ENCODE data around the gene FAAP20. TPM values are rescaled to one million over a fixed set of nuclear protein-coding genes. Genes with fewer than 3 reads are reported as not detected.

Gene FAAP20
- total and polyA plus RNA-seq, 2 experiments from 2014 or later = 79.1 to 167 TPM

- Mint-ChIP-seq H3K27me3 (ENCODE audit: insufficient read depth, low read depth, poor library complexity) (peaks cover 8% of the 10 kb centered on the region), H3K36me3 (ENCODE audit: low read depth) (no peaks in the 10 kb centered on the region), H3K4me3 (peak overlapping the region; percentile 53; the same call in 1 of the 3 replicates), H3K27ac (peak overlapping the region; percentile 84), H3K4me1 (peaks cover 13% of the 10 kb centered on the region), H3K9me3 (no peaks in the 10 kb centered on the region)
- peak overlapping the region; percentile 62 for H3K4me3 ChIP-seq
- no peaks in the 10 kb centered on the region for H3K79me2 ChIP-seq (replicated peaks; ENCODE audit: insufficient read depth)
- 0 out of 2 replicates have a peak overlapping the region, but pooled peaks have one; percentile 43 for H2AFZ ChIP-seq
- peaks cover 11% of the 10 kb centered on the region; the same call in 1 of the 2 replicates for H3F3A ChIP-seq (replicated peaks; ENCODE audit: low read depth)
- DNase-seq (ENCODE audit: low spot score) (no peak), ATAC-seq (peak; percentile 45)
- peak overlapping the region; percentile 83 for H3K4me2 ChIP-seq
- H4K20me1 ChIP-seq (replicated peaks; ENCODE audit: insufficient read depth) = no peaks in the 10 kb centered on the region
- peak overlapping the region; percentile 94 for H3K27ac ChIP-seq (ENCODE audit: low read depth)
- no peaks in the 10 kb centered on the region for H3K36me3 ChIP-seq (ENCODE audit: insufficient read depth)
- H3K27me3 ChIP-seq (ENCODE audit: insufficient read depth) = no peaks in the 10 kb centered on the region
- TF ChIP-seq EZH2 (IDR thresholded peaks at IDR 0.05; ENCODE audit: low read depth, unreplicated experiment) = no peak
- no peak for TF ChIP-seq JUNB (IDR thresholded peaks at IDR 0.05; ENCODE audit: unreplicated experiment)
- no peak for TF ChIP-seq EZH2phosphoT487 (IDR thresholded peaks at IDR 0.05; ENCODE audit: unreplicated experiment)
- no peak for TF ChIP-seq ZNF331 (CRISPR knock-in tag; IDR thresholded peaks at IDR 0.05; ENCODE audit: low read depth)
- no peak for TF ChIP-seq ZNF114 (CRISPR knock-in tag; IDR thresholded peaks at IDR 0.05)
- TF ChIP-seq POLR2AphosphoS5 (IDR thresholded peaks at IDR 0.05; ENCODE audit: low read depth) = no peak
- TF ChIP-seq CTCF (conservative IDR thresholded peaks at IDR 0.05; ENCODE audit: low read depth in 2 of 2) = no peak
- no peak for TF ChIP-seq ZNF462 (CRISPR knock-in tag; IDR thresholded peaks at IDR 0.05)
- TF ChIP-seq STAT1 (IDR thresholded peaks at IDR 0.05; ENCODE audit: unreplicated experiment) = no peak
- no peak for TF ChIP-seq CREB1 (CRISPR knock-in tag; IDR thresholded peaks at IDR 0.05; ENCODE audit: low read depth)
- TF ChIP-seq NANOG (IDR thresholded peaks at IDR 0.05; ENCODE audit: borderline replicate concordance) = no peak
- H3K9me2 ChIP-seq (ENCODE audit: insufficient read depth) = no peaks in the 10 kb centered on the region
- peaks cover 13% of the 10 kb centered on the region for H3K4me1 ChIP-seq (ENCODE audit: insufficient read depth)
Observed at GRCh38 chr1:2212274-2212531, 17.6 kb upstream of the FAAP20 start.
